Activated effector memory CD4-positive, alpha-beta T cell treated with anti-CD3 and anti-CD28 coated beads, Interleukin-2, amount 50 U/mL, for 16 hours (primary cell): ENCODE data around the gene BPIFB2.
A peak's percentile ranks its signal among the peaks of the same experiment; 100 is the strongest.
"Not testable (repeated sequence)": the region's sequence is repeated elsewhere in the genome, so short reads cannot be mapped to it uniquely, and the experiment has no call there.

Experiments used
- DNase-seq: peaks from one replicate; pipeline ENCODE4 v3.0.0-alpha.2; 2020

Gene BPIFB2

DNA sequence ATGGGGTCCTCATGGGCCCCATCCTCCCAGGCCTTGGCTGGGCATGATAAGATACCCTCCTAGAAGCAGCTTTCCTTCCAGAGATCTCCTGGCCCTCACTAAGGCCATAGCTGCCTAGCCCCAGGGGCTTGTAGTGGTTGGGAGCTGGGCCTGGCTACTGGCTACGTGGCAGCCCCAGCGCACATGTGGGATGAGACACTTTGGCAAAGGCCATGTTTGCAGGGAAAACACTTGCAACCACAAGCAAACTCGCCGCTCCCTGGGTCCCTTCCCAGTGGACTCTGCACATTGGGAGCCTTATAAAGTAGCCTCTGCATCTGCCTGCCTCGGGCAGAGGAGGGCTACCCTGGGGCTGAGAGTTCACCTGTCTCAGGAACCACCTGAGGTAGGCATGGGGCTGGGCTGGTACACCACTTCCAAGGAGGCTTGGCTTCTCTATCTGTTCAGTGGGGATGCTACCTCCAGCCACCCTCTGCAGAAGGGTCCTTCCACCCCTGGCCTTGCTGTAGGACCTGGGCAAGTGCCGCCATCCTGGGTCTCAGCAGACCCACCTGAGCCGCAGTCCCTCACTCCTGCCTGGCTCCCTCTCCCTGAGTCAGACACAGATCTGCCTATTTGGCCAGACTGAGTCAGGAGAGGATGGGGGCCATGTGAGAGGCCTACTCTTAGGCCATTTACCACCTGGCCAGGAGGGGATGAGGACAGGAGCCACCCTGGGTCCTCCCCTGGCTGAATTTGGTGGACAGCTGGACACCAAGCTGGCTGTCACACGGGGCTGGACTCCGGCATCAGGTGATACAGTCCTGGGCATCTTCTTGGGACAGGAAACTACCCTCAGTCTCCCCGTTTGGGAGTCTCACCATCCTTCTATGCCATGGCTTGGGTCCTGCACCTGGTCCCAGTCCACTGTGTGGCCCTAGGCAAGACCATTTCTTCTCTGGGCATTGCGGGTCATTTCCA is at the start of gene BPIFB2:
Gene BPIFB2 (plus strand): TSS at position 329 of the 960 bp plus-strand sequence. CDS start 871 bp downstream, outside the sequence.
- no peak for DNase-seq

DNA sequence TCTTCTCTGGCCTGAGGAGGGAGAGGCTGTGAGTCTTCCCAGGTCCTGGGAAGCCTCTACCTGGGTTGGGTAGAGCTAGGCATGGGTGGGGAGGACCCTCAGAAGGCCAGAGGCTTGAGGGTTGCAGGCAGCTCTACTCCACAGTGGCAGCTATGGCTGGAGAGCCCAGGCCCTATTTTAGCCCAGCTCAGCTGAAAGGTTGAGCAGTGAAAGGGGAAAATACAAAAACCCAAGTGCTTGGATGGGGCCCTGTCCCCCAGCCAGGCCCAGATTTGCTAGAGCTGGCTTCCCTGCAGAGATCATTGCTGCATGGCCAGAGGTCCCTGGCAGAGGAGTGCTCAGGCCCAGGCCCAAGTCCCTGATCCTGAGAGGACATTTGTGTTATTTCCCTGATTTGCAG is 48.9 kb upstream of the BPIFB2 start:
- no peak for DNase-seq

GRCh38 chr20:32959351-32960221 is 47.9 kb upstream of the BPIFB2 start:
- no peak for DNase-seq

DNA sequence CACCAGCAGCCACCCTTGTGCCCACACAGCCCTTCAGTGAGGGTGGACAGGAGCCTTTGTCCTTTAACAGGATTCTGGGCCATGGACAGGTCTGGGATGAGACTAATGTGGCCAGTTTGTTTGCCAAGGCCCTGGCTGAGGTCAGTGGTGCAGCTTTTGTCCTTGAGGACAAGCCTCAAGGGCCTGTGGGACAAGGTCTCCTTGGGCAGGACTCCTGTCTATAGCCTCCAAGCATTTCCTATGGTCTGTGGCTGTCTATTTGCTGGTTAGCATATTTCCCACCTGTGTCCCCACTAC is 47.3 kb upstream of the BPIFB2 start:
- DNase-seq = no peak

DNA sequence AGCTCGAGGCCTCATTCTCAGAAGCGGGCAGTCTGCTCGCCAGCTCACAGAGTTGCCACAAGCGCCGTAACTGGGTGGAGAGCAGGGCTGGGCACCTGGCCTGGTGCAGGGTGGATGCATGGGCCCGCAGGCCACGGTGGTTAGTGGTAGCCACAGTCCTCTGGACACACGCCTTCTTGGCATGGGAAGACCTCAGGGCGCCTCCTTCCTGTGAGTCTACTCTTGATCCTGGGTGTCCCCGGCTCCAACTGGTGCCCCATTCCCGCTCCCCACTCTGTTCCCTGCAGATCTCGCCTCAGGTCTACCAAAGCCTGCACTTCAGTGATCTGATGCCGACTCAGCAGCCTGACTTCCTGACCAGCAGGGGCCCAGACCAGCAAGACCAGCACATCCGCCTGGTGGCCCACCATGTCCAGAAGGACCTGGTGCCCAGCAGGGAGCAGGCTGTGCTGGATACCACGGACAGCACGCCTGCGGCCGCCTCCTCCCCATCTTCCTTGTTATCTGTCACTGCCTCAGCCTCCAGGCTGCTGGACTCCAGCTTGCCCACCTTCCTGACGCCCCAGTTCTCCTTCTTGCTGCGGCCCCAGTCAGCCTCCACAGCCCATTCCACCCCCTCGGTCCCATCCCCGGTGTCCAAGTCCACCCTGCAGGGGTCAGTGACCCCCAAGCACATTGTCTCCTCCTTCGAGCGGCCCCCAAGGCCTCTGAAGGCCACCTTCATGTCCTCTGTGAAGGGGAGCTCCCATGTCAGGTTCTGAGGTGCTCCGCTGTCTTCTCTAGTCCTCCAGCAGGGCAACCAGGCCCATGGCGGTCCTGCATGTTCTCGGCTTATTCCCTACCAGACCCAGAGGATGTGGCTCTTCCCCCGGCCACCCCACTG is 46.4 kb upstream of the BPIFB2 start:
- no peak for DNase-seq

GRCh38 chr20:32962053-32962452 is 45.5 kb upstream of the BPIFB2 start:
- DNase-seq = no peak

DNA sequence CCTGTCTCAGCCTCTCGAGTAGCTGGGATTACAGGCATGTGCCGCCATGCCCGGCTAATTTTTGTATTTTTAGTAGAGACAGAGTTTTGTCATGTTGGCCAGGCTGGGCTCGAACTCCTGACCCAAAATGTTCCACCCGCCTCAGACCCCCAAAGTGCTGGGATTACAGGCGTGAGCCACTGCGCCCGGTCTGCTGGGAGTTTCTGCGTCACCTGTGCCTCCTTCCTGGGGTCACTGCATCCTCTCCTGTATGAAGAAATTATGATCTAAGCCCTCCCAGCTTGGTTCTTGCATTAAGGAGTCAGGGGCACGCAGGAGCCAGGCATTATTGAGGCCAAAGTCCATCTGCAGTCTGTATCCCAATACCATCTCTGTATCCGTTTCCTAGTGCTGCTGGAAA is 44.9 kb upstream of the BPIFB2 start:
- not testable (repeated sequence) for DNase-seq

DNA sequence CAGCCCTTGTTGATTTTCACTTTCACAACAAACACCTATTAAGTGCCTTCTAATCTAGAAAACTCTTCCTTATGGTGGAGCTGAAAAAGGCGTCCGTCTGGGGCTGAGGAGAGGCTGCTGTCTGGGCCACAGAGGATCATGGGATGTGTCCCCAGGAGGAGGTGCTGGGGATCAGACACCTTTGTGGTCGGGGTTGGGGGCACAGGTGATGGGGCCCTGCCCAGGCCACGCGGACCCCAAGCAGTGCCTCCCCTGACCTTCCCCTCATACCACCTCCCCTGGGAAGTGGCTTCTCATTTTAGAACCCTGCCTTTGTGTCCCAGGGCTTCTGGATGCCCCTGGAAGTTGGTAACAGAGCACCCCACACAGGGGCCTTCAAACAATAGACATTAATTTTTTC is 44.3 kb upstream of the BPIFB2 start:
- peak; percentile 46 for DNase-seq

- DNase-seq = no peak
Observed at GRCh38 chr20:32964575-32964974, 42.9 kb upstream of the BPIFB2 start.

GRCh38 chr20:32965115-32965514 is 42.4 kb upstream of the BPIFB2 start:
- no peak for DNase-seq

- peak; percentile 75 for DNase-seq
Observed at GRCh38 chr20:32965581-32966373, 41.7 kb upstream of the BPIFB2 start.

DNA sequence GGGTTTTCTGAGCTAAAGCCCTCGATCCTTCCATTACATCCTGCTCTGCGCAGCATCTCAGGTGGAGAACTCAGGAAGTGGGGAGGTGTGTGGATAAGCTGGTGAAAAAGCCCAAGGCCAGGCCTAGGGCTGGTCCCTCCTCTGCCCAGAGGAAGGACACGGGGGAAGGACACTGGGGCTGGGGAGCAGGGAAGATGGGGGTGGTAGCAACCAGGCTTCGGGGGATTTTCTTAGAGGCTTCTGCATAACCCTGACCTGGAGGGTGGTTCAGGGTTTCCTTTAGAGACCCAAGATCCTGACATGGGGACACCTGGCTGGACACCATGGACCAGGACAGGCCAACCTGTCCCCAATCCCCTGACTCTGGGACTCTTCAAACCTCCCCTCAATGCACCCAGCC is 41.1 kb upstream of the BPIFB2 start:
- DNase-seq = no peak

DNA sequence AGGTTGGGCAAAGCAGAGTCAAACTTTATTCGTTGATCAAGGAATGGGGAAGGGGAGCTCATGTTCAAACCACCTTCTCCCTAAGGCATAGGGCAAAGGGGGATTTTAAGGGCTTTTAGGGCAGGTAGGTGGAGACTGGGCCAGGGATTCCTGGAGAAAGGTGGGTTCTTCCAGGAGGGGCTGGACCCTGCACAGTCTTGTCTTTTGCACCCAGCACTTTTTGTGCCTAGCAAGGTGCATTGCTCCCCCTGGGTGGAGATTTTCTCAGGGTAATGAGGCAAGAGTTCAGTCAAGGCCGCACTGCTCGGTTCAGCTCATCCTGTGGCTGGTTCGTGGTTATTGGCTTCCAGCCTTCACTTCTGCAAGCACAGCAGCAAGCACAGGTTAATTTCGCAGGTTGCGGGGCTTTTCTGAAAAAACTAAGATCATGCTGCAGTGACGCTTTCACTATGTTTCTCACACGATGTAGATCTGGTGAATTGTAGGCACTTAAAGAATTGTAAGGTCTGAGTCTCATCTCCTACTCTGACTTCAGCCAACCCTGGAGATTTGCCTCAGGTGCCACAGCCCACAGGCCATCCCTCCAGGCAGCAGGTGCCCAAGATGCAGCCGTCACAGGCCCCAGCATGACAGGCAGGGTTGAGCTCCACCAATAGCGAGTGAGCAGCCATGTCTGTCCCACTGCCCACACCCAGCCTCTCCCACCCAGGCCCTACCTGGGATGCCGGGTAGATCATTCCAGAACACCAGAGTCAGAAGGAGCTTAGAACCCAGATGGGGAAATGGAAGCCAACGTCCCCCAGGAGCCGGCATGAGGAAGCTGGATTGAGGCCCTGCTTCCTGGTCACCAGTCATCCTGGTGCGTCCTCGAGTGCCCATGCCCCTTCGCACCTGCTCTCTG is 40.4 kb upstream of the BPIFB2 start:
- peak; percentile 79 for DNase-seq

GRCh38 chr20:32967961-32968457 is 39.5 kb upstream of the BPIFB2 start:
- peak; percentile 79 for DNase-seq

GRCh38 chr20:32968478-32969241 is 38.8 kb upstream of the BPIFB2 start:
- no peak for DNase-seq

DNA sequence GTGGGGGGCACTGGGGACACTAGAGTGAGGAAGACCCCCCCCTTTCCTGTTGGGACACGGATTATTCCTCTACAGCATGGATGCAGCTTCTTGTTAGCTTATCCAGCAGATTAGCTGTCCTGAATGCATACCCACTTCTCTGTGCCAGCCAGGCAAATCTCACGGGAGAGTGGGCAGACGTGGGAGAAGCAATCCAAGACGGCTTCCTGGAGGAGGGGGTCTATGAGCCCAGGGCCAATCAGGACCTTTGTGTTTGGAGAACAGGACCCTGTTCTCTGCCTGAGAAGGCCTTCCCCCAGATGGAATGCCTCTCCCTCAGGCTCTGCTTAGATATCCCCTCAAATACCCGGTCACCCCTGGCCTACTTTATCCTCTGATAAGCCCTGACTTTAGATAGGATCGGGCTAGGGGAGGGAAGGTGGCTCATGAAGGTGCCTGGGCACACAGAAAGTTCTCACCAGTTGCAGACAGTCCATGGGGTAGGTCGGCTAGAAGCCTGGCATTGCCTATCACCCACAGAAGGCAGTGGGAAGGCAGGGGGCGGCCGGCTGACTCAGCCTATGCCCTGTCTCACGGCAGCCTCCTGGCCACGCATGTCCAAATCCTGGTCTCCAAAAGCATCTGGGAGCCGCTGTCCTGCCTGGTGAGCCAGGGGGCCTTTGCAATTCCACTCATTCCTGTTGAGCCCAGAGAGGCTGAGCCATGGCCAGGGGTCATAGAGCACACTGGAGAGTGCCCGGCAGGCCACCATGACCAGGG is 38.0 kb upstream of the BPIFB2 start:
- DNase-seq = no peak

DNA sequence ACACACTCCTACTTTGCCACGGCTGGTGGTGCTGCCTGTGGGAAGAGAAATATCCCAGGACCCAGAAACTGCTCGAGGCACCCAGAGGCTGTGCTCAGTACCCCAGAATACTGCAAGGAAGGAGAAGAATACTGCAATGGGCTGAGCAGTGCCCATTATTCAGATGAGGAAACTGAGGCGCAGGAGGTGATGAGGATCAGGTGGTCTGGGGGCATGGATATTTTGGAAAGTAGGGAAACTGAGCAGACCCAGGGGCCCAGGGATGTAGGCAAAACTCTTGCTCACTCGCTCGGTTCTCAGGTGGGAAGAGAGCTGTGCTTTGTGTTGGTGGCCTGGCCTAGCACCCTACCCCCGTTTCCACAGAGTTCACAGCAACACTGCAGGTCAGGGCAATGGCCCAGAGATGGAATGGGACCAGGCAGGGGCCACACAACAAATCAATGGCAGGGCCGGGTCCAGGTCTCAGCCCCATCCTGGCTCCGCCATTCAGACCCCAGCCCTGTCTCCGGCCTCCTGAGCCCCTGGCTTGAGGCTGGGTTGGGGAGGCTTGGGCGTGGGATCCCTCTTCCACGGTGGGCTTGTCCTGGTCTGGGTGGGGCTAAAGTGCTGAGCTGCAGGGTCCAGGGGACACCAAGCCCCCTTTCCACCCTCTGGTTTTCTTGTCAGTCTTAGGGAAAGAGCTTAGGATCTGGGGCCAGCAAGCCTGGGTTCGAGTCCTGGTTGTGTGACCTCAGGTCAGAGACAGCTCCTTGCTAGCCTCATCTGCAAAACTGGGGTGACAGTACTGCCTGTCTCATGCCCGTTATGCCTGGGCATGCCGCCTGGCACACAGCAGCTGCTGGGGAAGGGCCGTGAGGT is 37.2 kb upstream of the BPIFB2 start:
- DNase-seq = no peak

DNA sequence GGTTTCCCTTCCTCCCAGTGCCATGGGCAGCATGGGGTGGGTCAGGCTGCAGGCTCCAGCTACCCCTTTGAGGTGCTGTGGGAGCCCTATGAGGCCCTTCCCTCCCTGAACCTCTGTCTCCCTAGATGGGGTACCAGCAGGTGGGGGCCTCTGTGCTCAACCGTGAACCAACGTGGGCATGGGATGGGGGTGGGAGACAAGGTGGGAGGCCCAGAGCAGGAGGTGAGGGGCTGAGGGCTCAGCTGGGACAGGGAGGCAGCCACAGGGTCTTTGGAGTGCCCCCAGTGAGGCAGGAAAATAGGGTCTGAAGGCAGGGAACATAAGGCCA is 36.6 kb upstream of the BPIFB2 start:
- DNase-seq = no peak
